OCI-LY3 (cell line): Measurements from ENCODE around the gene IFT122.
A peak's percentile ranks its signal among the peaks of the same experiment; 100 is the strongest.

Experiments
- H2AFZ ChIP-seq: fragments of 200-600, 300-600 bp; shearing (Covaris generic); 2 replicates; pipeline ENCODE4 v1.6.0; 2014; ENCODE audit warnings: antibody characterized with exemption, low read depth, low read length
- H3K27ac ChIP-seq: fragments of 200-600, 300-600 bp; sonication (generic); 2 replicates; pipeline ENCODE4 v1.5.1; 2014; ENCODE audit warnings: mild to moderate bottlenecking, low read length, moderate library complexity, mixed read lengths
- H3K27me3 ChIP-seq: fragments of 200-600, 300-600 bp; sonication (generic); 2 replicates; pipeline ENCODE4 v1.6.1; 2014; ENCODE audit warnings: low read depth, low read length, mixed read lengths
- H3K36me3 ChIP-seq: fragments of 200-600, 300-600 bp; sonication (generic); replicated peaks from 2 replicates; pipeline ENCODE3; 2014; ENCODE audit warnings: low read depth, low read length, mixed read lengths
- H3K4me1 ChIP-seq: fragments of 300-600, 200-600 bp; sonication (generic); 2 replicates; pipeline ENCODE4 v1.6.1; 2014; ENCODE audit warnings: low read length, mixed read lengths
- H3K4me2 ChIP-seq: fragments of 200-600, 300-600 bp; sonication (generic); 2 replicates; pipeline ENCODE4 v1.6.1; 2014; ENCODE audit warnings: low read length, mixed read lengths
- H3K4me3 ChIP-seq: fragments of 300-600, 200-600 bp; sonication (generic); 2 replicates; pipeline ENCODE4 v1.5.1; 2014; ENCODE audit warnings: antibody characterized with exemption, mild to moderate bottlenecking, low read length, moderate library complexity
- H3K79me2 ChIP-seq: fragments of 300-600, 200-600 bp; shearing (Covaris generic); 2 replicates; pipeline ENCODE4 v1.6.1; 2014; ENCODE audit warnings: mild to moderate bottlenecking, low read length, mixed read lengths
- H3K9ac ChIP-seq: fragments of 300-600, 200-600 bp; shearing (Covaris generic); 2 replicates; pipeline ENCODE4 v1.6.0; 2014; ENCODE audit warnings: mild to moderate bottlenecking, low read length, moderate library complexity
- H3K9me3 ChIP-seq: fragments of 200-600, 300-600 bp; shearing (Covaris generic); 2 replicates; pipeline ENCODE4 v1.6.1; 2014; ENCODE audit warnings: low read length, mixed read lengths; ENCODE audit not compliant: insufficient read depth
- H4K20me1 ChIP-seq: fragments of 200-600, 300-600 bp; sonication (generic); 2 replicates; pipeline ENCODE4 v1.6.1; 2016; ENCODE audit warnings: low read length, mixed read lengths; ENCODE audit not compliant: insufficient read depth
- EZH2phosphoT487 ChIP-seq: fragments of 200-600 bp; shearing (Covaris generic); IDR thresholded peaks from 2 replicates; pipeline ENCODE4 v1.6.1; 2018; ENCODE audit warnings: antibody characterized with exemption, mixed run types, low read depth
- TF ChIP-seq, protein P1 (sequence below): fragments of 200-600, 300-600 bp; sonication (generic); IDR thresholded peaks from 2 replicates; pipeline ENCODE4 v1.5.1; 2014; ENCODE audit warnings: antibody characterized with exemption, low read length, low read depth

Gene IFT122

DNA sequence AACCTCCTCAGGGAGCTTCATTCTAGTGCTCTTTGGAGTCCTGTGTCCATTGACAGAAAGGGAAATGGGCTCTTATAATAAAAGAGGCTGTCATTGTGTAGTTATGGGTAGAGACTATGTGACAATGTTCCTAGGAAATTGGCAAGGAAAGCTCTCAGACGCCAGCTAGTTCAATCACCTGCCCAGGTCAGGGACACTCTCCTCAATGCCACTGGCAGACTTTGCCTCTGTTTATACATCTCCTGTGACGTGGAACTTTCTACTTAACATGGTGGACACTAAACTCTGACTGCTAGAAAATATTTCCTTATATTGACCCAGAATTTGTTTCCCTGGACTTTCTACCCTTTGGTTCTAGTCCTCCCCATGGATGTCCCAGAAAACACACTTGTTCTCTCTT is 14.4 kb upstream of the IFT122 start:
- TF ChIP-seq, protein P1, sequence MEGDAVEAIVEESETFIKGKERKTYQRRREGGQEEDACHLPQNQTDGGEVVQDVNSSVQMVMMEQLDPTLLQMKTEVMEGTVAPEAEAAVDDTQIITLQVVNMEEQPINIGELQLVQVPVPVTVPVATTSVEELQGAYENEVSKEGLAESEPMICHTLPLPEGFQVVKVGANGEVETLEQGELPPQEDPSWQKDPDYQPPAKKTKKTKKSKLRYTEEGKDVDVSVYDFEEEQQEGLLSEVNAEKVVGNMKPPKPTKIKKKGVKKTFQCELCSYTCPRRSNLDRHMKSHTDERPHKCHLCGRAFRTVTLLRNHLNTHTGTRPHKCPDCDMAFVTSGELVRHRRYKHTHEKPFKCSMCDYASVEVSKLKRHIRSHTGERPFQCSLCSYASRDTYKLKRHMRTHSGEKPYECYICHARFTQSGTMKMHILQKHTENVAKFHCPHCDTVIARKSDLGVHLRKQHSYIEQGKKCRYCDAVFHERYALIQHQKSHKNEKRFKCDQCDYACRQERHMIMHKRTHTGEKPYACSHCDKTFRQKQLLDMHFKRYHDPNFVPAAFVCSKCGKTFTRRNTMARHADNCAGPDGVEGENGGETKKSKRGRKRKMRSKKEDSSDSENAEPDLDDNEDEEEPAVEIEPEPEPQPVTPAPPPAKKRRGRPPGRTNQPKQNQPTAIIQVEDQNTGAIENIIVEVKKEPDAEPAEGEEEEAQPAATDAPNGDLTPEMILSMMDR: no peak
- TF ChIP-seq EZH2phosphoT487: no peak
- no peak overlapping the region for H3K4me3 ChIP-seq
- H3K79me2 ChIP-seq: no peaks in the 10 kb centered on the region
- no peak overlapping the region for H3K9ac ChIP-seq
- peak overlapping the region; percentile 66; the same call in 1 of the 2 replicates for H3K27ac ChIP-seq
- no peaks in the 10 kb centered on the region for H3K27me3 ChIP-seq
- H3K9me3 ChIP-seq: 0 out of 2 replicates have a peak, but pooled peaks cover 4% of the 10 kb centered on the region
- H3K4me1 ChIP-seq: peaks cover 21% of the 10 kb centered on the region
- peaks cover 28% of the 10 kb centered on the region for H3K36me3 ChIP-seq
- no peaks in the 10 kb centered on the region for H4K20me1 ChIP-seq
- no peak overlapping the region for H2AFZ ChIP-seq
- H3K4me2 ChIP-seq: peak overlapping the region; percentile 58

DNA sequence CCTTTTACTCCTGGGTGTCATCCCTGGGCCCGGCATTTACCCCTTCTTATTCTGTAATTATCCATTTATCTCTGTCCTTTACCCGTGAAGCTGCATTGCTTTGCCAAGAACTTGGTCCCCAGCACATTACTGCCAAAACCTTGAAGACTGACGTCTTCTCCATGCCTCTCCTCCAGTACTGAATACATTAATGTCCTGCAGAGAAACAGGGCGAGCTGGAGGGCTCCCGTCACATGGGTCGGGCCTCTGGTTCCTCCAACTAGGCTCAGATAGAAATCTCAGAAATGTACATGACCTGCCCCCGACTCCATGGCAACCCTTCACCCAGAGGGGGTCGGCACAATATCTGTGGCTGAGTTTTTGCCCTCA is 12.0 kb upstream of the IFT122 start:
- Histone ChIP-seq H3K9ac (no peak overlapping the region), H3K27me3 (no peaks in the 10 kb centered on the region), H3K36me3 (peaks cover 46% of the 10 kb centered on the region), H3K4me3 (no peak overlapping the region), H3K4me2 (no peak overlapping the region), H3K79me2 (no peaks in the 10 kb centered on the region), H4K20me1 (no peaks in the 10 kb centered on the region), H3K4me1 (peaks cover 21% of the 10 kb centered on the region), H3K9me3 (0 out of 2 replicates have a peak, but pooled peaks cover 4% of the 10 kb centered on the region), H3K27ac (no peak overlapping the region), H2AFZ (no peak overlapping the region)
- TF ChIP-seq, protein P1: no peak
- TF ChIP-seq EZH2phosphoT487: no peak

DNA sequence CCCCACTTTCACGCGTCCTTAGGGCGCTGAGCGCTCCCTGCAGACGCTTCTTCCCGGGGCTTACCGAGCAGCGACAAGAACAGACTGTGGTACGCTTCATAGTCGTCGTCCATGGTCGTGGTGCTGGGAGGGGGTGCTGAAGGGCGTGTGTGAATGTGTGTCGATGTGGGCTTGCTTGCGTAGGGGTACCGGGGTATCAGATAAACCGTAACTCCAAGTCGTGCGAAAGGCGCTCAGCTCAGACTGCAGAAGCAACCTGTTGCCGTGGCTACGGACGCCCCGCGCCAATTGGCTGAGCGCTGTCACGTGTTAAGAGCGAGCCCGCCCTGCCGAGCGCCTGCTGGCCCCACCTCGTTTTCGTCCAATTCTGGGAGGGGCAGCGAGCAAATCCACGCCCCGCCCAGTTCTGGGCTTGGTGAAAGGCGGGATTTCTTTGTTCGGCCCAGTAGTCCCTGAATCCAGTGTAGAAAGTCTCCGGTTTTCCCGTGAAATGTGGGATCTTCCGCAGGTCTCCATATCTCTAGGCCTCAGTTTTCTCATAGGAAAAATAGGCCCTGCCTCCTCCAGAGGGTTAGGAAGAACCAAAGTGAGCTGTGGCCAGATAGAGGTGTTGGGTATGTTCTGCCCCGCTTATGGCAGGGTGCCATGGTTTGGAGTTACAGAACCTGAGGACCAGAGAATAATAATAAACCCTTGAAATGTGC is 11.5 kb upstream of the IFT122 start, which contains the start of gene EFCAB12:
Gene EFCAB12, minus strand, starts transcription at position 261 of the 704 bp plus-strand sequence. Its CDS starts 148 bp downstream, at position 113.
- H3K4me1 ChIP-seq: peaks cover 23% of the 10 kb centered on the region
- no peaks in the 10 kb centered on the region for H4K20me1 ChIP-seq
- no peak within 1 kb of the TSS for H3K4me2 ChIP-seq
- no peak within 1 kb of the TSS for H3K27ac ChIP-seq
- 0 out of 2 replicates have a peak, but pooled peaks cover 4% of the 10 kb centered on the region for H3K9me3 ChIP-seq
- H3K4me3 ChIP-seq: no peak within 1 kb of the TSS
- TF ChIP-seq, protein P1: no peak
- no peak for TF ChIP-seq EZH2phosphoT487
- peaks cover 51% of the 10 kb centered on the region for H3K36me3 ChIP-seq
- H3K9ac ChIP-seq: no peak within 1 kb of the TSS
- no peaks in the 10 kb centered on the region for H3K27me3 ChIP-seq
- no peak within 1 kb of the TSS for H2AFZ ChIP-seq
- no peaks in the 10 kb centered on the region for H3K79me2 ChIP-seq

DNA sequence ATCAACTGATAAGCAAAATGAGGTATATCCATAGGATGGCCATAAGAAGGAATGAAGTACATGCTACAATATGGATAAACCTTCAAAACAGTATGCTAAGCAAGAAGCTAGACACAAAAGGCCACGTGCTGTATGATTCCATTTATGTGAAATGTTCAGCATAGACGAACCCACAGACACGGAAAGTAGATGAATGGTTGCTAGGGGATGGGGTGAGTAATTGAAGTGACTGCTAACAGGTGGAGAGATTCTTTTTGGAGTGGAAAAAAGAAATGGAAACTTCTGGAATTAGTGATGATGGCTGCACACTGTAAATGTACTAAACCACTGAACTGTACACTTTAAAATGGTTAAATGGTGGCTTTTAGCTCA is 11.0 kb upstream of the IFT122 start:
- Histone ChIP-seq H3K9me3 (0 out of 2 replicates have a peak, but pooled peaks cover 4% of the 10 kb centered on the region), H3K27ac (no peak overlapping the region), H3K4me2 (no peak overlapping the region), H2AFZ (no peak overlapping the region), H3K4me1 (peaks cover 24% of the 10 kb centered on the region), H3K9ac (no peak overlapping the region), H3K36me3 (peaks cover 56% of the 10 kb centered on the region), H3K27me3 (no peaks in the 10 kb centered on the region), H3K79me2 (no peaks in the 10 kb centered on the region), H4K20me1 (no peaks in the 10 kb centered on the region), H3K4me3 (no peak overlapping the region)
- TF ChIP-seq, protein P1: no peak
- no peak for TF ChIP-seq EZH2phosphoT487
